Measurements from ENCODE around the gene GIMAP4.
"Not testable (repeated sequence)": the region's sequence is repeated elsewhere in the genome, so short reads cannot be mapped to it uniquely, and the experiment has no call there.

The GIMAP4 gene

DNA sequence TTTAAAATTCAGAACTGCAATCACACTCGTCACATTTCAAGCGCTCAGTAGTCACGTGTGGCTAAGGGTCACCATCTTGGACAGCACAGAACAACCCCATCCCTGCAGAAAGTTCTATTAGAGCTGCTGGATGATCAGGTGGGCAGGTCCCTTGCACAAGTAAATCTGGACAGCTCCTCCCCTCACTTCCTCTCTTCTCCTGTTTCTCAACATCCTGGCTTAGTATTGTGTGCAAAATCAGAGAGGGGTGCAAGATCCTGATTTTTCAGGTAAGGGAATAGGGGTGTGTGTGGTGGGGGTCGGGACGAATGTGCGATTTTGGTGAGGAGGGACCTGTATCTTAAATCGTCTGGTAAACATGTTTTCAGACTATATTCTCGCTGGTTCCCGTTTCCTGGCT is at the start of gene GIMAP4:
Gene GIMAP4 (plus strand): TSS at position 222 of the 400 bp plus-strand sequence. CDS start 2,512 bp downstream, outside the sequence.
- TF ChIP-seq, protein P1, sequence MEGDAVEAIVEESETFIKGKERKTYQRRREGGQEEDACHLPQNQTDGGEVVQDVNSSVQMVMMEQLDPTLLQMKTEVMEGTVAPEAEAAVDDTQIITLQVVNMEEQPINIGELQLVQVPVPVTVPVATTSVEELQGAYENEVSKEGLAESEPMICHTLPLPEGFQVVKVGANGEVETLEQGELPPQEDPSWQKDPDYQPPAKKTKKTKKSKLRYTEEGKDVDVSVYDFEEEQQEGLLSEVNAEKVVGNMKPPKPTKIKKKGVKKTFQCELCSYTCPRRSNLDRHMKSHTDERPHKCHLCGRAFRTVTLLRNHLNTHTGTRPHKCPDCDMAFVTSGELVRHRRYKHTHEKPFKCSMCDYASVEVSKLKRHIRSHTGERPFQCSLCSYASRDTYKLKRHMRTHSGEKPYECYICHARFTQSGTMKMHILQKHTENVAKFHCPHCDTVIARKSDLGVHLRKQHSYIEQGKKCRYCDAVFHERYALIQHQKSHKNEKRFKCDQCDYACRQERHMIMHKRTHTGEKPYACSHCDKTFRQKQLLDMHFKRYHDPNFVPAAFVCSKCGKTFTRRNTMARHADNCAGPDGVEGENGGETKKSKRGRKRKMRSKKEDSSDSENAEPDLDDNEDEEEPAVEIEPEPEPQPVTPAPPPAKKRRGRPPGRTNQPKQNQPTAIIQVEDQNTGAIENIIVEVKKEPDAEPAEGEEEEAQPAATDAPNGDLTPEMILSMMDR (IDR thresholded peaks at IDR 0.05; ENCODE audit: low read depth, low read length), result no peak
- no peak for DNase-seq (ENCODE audit: low read depth, low spot score)
- no peak within 1 kb of the TSS for H3K4me3 ChIP-seq (ENCODE audit: low read depth, low read length)
- in situ Hi-C loops (cut with HindIII; ENCODE audit: low sequenced_read_pairs), result no loop called here

DNA sequence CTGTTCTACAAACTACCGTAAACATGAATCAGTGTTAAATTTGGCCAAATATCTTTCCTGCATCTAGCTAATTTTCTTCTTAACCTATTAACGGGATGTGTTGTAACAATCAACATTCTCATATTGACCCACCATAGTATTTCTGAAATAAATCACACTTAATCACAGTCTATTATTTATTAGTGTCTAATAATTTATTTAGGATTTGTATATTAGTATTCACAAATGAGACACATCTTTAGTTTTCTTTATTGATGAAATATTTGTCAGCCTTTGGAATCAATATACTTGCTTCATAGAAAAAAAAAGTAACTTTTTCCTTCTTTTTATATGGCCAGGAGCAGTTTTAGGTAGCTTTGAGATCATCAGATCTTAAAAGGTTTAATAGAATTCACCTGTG is 47.9 kb upstream of the GIMAP4 start:
- DNase-seq (ENCODE audit: low read depth, low spot score), result no peak
- in situ Hi-C loops (cut with HindIII; ENCODE audit: low sequenced_read_pairs), result no loop called here
- TF ChIP-seq, protein P1 (IDR thresholded peaks at IDR 0.05; ENCODE audit: low read depth, low read length), result no peak
- H3K4me3 ChIP-seq (ENCODE audit: low read depth, low read length), result no peak overlapping the region

DNA sequence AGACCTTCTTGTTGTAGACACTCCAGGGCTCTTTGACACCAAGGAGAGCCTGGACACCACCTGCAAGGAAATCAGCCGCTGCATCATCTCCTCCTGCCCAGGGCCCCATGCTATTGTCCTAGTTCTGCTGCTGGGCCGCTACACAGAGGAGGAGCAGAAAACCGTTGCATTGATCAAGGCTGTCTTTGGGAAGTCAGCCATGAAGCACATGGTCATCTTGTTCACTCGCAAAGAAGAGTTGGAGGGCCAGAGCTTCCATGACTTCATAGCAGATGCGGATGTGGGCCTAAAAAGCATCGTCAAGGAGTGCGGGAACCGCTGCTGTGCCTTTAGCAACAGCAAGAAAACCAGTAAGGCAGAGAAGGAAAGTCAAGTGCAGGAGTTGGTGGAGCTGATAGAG is 47.0 kb upstream of the GIMAP4 start:
- TF ChIP-seq, protein P1 (IDR thresholded peaks at IDR 0.05; ENCODE audit: low read depth, low read length), result no peak
- DNase-seq (ENCODE audit: low read depth, low spot score), result no peak
- H3K4me3 ChIP-seq (ENCODE audit: low read depth, low read length), result no peak overlapping the region
- in situ Hi-C loops (cut with HindIII; ENCODE audit: low sequenced_read_pairs), result no loop called here

DNA sequence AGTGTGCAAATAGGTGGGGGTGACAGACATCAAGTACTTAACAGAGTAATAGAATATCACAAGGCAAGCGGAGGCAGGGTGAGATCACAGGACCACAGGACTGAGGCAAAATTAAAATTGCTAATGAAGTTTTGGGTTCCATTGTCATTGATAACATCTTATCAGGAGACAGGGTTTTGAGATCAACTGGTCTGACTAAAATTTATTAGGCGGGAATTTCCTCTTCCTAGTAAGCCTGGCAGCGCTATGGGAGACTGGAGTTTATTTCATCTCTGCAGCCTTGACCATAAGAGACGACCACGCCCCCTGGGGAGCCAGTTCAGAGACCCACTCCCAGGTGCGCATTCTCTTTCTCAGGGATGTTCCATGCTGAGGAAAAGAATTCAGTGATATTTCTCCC is 44.3 kb upstream of the GIMAP4 start:
- in situ Hi-C loops (cut with HindIII; ENCODE audit: low sequenced_read_pairs); H3K4me3 ChIP-seq (ENCODE audit: low read depth, low read length); DNase-seq (ENCODE audit: low read depth, low spot score): not testable (repeated sequence)

DNA sequence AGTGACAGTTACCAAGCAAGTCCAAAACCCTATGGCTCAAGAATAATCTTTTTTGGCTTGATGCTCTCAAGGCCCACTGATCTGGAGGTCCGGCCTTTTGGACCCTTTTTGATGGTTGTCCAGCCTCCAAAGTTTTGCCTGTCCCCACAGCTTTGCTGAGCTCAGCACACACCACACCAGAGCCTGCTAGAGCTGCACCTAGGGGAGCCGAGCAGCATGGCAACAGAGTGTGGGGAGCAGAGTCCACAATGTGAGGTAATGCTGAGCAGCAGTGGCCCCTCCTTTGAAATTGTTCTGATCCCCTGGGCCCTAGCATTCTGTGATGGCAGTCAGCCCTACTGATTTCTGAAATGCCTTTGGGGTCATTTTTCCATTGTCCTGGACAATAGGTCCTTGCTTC is 43.2 kb upstream of the GIMAP4 start:
- in situ Hi-C loops (cut with HindIII; ENCODE audit: low sequenced_read_pairs), result no loop called here

DNA sequence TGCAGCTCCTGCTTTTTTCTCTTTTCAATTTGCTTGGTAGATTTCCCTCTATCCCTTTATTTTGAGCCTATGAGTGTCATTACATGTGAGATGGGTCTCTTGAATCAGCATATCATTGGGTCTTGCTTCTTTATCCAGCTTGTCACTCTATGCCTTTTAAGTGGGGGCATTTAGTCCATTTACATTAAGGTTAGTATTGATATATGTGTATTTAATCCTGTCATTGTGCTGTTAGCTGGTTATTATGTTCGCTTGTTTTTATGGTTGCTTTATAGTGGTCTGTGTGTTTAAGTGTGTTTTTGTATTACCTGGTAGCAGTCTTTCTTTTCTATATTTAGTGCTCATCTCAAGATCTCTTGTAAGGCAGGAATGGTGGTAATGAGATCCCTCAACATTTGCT is 35.5 kb upstream of the GIMAP4 start:
- no peak for DNase-seq (ENCODE audit: low read depth, low spot score)
- in situ Hi-C loops (cut with HindIII; ENCODE audit: low sequenced_read_pairs), result no loop called here
- H3K4me3 ChIP-seq (ENCODE audit: low read depth, low read length), result no peak overlapping the region

More for the DNA sequence above, 43.2 kb upstream of the GIMAP4 start:
- no peak for DNase-seq (ENCODE audit: low read depth, low spot score)
- H3K4me3 ChIP-seq (ENCODE audit: low read depth, low read length), result no peak overlapping the region
- TF ChIP-seq, protein P1 (IDR thresholded peaks at IDR 0.05; ENCODE audit: low read depth, low read length), result no peak

DNA sequence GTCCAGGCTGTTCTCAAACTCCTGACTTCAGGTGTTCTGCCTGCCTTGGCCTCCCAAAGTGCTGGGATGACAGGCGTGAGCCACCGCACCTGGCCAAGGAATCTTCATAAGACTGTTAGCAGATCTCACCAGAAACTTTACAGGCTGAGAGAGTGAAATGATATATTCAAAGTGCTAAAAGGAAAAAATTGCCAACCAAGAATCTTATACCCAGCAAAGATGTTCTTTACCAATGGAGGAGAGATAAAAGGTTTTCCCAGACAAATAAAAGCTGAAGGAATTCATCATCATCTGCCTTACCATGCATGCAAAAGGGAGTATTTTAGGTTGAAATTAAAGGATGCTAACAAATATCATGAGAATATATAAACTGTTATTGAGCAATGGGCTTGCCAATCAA is 28.9 kb upstream of the GIMAP4 start:
- H3K4me3 ChIP-seq (ENCODE audit: low read depth, low read length), result no peak overlapping the region
- TF ChIP-seq, protein P1 (IDR thresholded peaks at IDR 0.05; ENCODE audit: low read depth, low read length), result no peak
- no peak for DNase-seq (ENCODE audit: low read depth, low spot score)
- in situ Hi-C loops (cut with HindIII; ENCODE audit: low sequenced_read_pairs), result no loop called here

More for the DNA sequence above, 35.5 kb upstream of the GIMAP4 start:
- TF ChIP-seq, protein P1 (IDR thresholded peaks at IDR 0.05; ENCODE audit: low read depth, low read length), result no peak

Measured in astrocyte of the spinal cord (primary cell).